IMR-90 (cell line): ENCODE data around the gene SORCS1. TPM values are rescaled to one million over a fixed set of nuclear protein-coding genes. Genes with fewer than 3 reads are reported as not detected.

Experiments
- ATAC-seq: fragments of 200-7000 bp; cut with Tn5 transposase; 2 replicates; pipeline ENCODE4 v1.9.1; 2020; ENCODE audit warnings: low read depth, mild to moderate bottlenecking, moderate library complexity
- BruUV-seq: library from RNA; stranded (reverse); fragments of 400-500 nt; replicated peaks from 2 replicates; lab custom pipeline; 2021; lab: Mats Ljungman, UMichigan
- CTCF ChIA-PET: fragments of 300-600 bp; formaldehyde crosslinking; extraction: SDS; loops from one replicate; lab custom pipeline; 2021; ENCODE audit warnings: antibody characterized with exemption; lab: Yijun Ruan, JAX
- POLR2A ChIA-PET: fragments of 300-600 bp; sonication (Branson Sonifier 250); formaldehyde crosslinking; loops from one replicate; lab custom pipeline; 2022; ENCODE audit warnings: antibody characterized with exemption; ENCODE audit not compliant: unreplicated experiment; lab: Charles Lee
- DNase-seq: peaks from one replicate; pipeline ENCODE4 v3.0.0; 2013
- H2AFZ ChIP-seq: replicated peaks from 2 replicates; pipeline ENCODE3; 2013; ENCODE audit warnings: low read length, mild to moderate bottlenecking; ENCODE audit not compliant: poor library complexity
- H2AK5ac ChIP-seq: 2 replicates; pipeline ENCODE4 v1.6.1; 2013; ENCODE audit warnings: low read depth, low read length, inconsistent platforms
- H2AK9ac ChIP-seq: replicated peaks from 2 replicates; pipeline ENCODE3; 2013; ENCODE audit warnings: mild to moderate bottlenecking, low read depth, low read length, moderate library complexity; ENCODE audit not compliant: poor library complexity
- H2BK120ac ChIP-seq: 2 replicates; pipeline ENCODE4 v1.6.1; 2013; ENCODE audit warnings: low read depth, low read length, inconsistent platforms
- H2BK15ac ChIP-seq: 3 replicates; pipeline ENCODE4 v1.6.1; 2013; ENCODE audit warnings: low read depth, low read length, inconsistent platforms
- H2BK20ac ChIP-seq: 2 replicates; pipeline ENCODE4 v1.6.1; 2013; ENCODE audit warnings: low read depth, mild to moderate bottlenecking, inconsistent platforms, low read length, moderate library complexity
- H2BK5ac ChIP-seq: 2 replicates; pipeline ENCODE4 v1.6.1; 2013; ENCODE audit warnings: mild to moderate bottlenecking, low read depth, low read length, inconsistent platforms; ENCODE audit not compliant: poor library complexity, severe bottlenecking
- H3K14ac ChIP-seq: replicated peaks from 2 replicates; pipeline ENCODE4 v1.6.1; 2013; ENCODE audit warnings: low read depth, low read length, inconsistent platforms
- H3K18ac ChIP-seq: 2 replicates; pipeline ENCODE4 v1.6.1; 2013; ENCODE audit warnings: low read depth, low read length, control low read depth
- H3K23ac ChIP-seq: 2 replicates; pipeline ENCODE4 v1.6.1; 2013; ENCODE audit warnings: low read depth, low read length, inconsistent platforms
- H3K27ac ChIP-seq: 2 replicates; pipeline ENCODE4 v1.5.1; 2013; ENCODE audit warnings: mild to moderate bottlenecking, control low read depth, low read length; ENCODE audit not compliant: insufficient read depth
- H3K27me3 ChIP-seq: 2 replicates; pipeline ENCODE4 v1.6.1; 2013; ENCODE audit warnings: low read length; ENCODE audit not compliant: control insufficient read depth, insufficient read depth
- H3K36me3 ChIP-seq: 2 replicates; pipeline ENCODE4 v1.6.1; 2013; ENCODE audit warnings: low read length, mixed read lengths; ENCODE audit not compliant: control insufficient read depth, insufficient read depth
- H3K4ac ChIP-seq: 2 replicates; pipeline ENCODE4 v1.6.1; 2013; ENCODE audit warnings: low read depth, low read length, inconsistent platforms
- H3K4me1 ChIP-seq: 2 replicates; pipeline ENCODE4 v1.6.1; 2013; ENCODE audit warnings: low read length, mixed read lengths; ENCODE audit not compliant: control insufficient read depth, insufficient read depth
- H3K4me2 ChIP-seq: 2 replicates; pipeline ENCODE4 v1.6.1; 2013; ENCODE audit warnings: low read depth, mild to moderate bottlenecking, control low read depth, low read length, moderate library complexity
- H3K4me3 ChIP-seq: 2 replicates; pipeline ENCODE4 v1.5.1; 2013; ENCODE audit warnings: low read depth, mild to moderate bottlenecking, control low read depth, low read length, moderate library complexity; ENCODE audit not compliant: insufficient read depth
- H3K56ac ChIP-seq: 2 replicates; pipeline ENCODE4 v1.6.1; 2013; ENCODE audit warnings: low read length, inconsistent platforms; ENCODE audit not compliant: insufficient read depth; ENCODE audit errors: extremely low read depth
- H3K79me1 ChIP-seq, 2 experiments: 2 replicates each; pipeline ENCODE4 v1.6.1; 2013; ENCODE audit warnings: low read length in 2 of 2, inconsistent platforms in 1 of 2, low read depth in 1 of 2
- H3K9ac ChIP-seq: 2 replicates; pipeline ENCODE4 v1.6.1; 2013; ENCODE audit warnings: low read depth, low read length, control low read depth
- H3K9me1 ChIP-seq: 2 replicates; pipeline ENCODE4 v1.6.1; 2013; ENCODE audit warnings: low read length, inconsistent platforms; ENCODE audit not compliant: insufficient read depth
- H3K9me3 ChIP-seq: 2 replicates; pipeline ENCODE4 v1.6.1; 2013; ENCODE audit warnings: low read length; ENCODE audit not compliant: control insufficient read depth, insufficient read depth
- H4K20me1 ChIP-seq: 2 replicates; pipeline ENCODE4 v1.6.1; 2013; ENCODE audit warnings: low read length, inconsistent platforms; ENCODE audit not compliant: insufficient read depth
- H4K5ac ChIP-seq: 2 replicates; pipeline ENCODE4 v1.6.1; 2013; ENCODE audit warnings: mild to moderate bottlenecking, low read depth, low read length, control low read depth
- H4K8ac ChIP-seq, 2 experiments: 2 replicates each; pipeline ENCODE4 v1.6.1; 2013; ENCODE audit warnings: low read depth in 2 of 2, low read length in 2 of 2, control low read depth in 1 of 2, inconsistent platforms in 1 of 2
- H4K91ac ChIP-seq: 2 replicates; pipeline ENCODE4 v1.6.1; 2013; ENCODE audit warnings: low read depth, low read length, inconsistent platforms; ENCODE audit not compliant: insufficient read depth
- NFE2L2 ChIP-seq: fragments of 150-350 bp; IDR thresholded peaks from 2 replicates; pipeline ENCODE4 v1.6.1; 2016; ENCODE audit warnings: low read depth, mild to moderate bottlenecking, low read length
- WGBS, 2 experiments: methylation state at CpG; one replicate each; pipeline versions ENCODE4 v1.1.5 to v1.1.7; 2013; ENCODE audit warnings: missing lambda C conversion rate in 2 of 2; ENCODE audit not compliant: insufficient read length in 1 of 2; ENCODE audit errors: extremely low coverage in 2 of 2; 5-methylcytosine and 5-hydroxymethylcytosine counted together
- dilution Hi-C: fragments of 300-500 bp; cut with HindIII; formaldehyde crosslinking; loops from one replicate; pipeline ENCODE4 v1.14.3; 2018; ENCODE audit warnings: low sequenced_read_pairs; ENCODE audit not compliant: unreplicated experiment
- in situ Hi-C: fragments of 300-500 bp; cut with MboI; formaldehyde crosslinking; loops from 3 replicates; pipeline ENCODE4 v1.14.3; 2019; ENCODE audit warnings: low sequenced_read_pairs, inconsistent platforms, mixed read lengths
- intact Hi-C: fragments of 100-400 bp; cut with micrococcal nuclease; formaldehyde crosslinking; loops from 2 replicates; pipeline ENCODE4 v1.10.0; 2022
- polyA plus RNA-seq, 3 experiments: library from polyadenylated mRNA; depleted of rRNA; stranded (reverse); fragments of >200 nt; gene quantifications; 2 replicates each; pipeline ENCODE4 v1.2.3, GENCODE V29; 2012; ENCODE audit warnings: low replicate concordance in 1 of 3
- total RNA-seq: library from RNA; depleted of rRNA; stranded (reverse); fragments of >200 nt; gene quantifications from 2 replicates; pipeline ENCODE4 v1.2.3, GENCODE V29; 2012

Gene SORCS1
- total and polyA plus RNA-seq, 2 of the 4 experiments (the other 2 are of a cell fraction) = under 0.01 TPM; not detected in 1

GRCh38 chr10:106978756-106979155 is 185.8 kb downstream of the SORCS1 start:
- H4K8ac ChIP-seq = no peak overlapping the region
- no peak for TF ChIP-seq NFE2L2
- CTCF ChIA-PET = no interaction called here
- H3K4me3 ChIP-seq = no peak overlapping the region
- H3K14ac ChIP-seq = no peak overlapping the region
- H3K4ac ChIP-seq = no peak overlapping the region
- no peak overlapping the region for H3K4me2 ChIP-seq
- no peak overlapping the region for H3K18ac ChIP-seq
- H2AK5ac ChIP-seq = no peak overlapping the region
- no peak overlapping the region for H2BK20ac ChIP-seq
- intact Hi-C loops (no loop called here), in situ Hi-C loops (no loop called here), dilution Hi-C loops (no loop called here)
- H4K5ac ChIP-seq = no peak overlapping the region
- no peak overlapping the region for H4K91ac ChIP-seq
- BruUV-seq = no TSS peak
- H2BK5ac ChIP-seq = no peak overlapping the region
- POLR2A ChIA-PET = no interaction called here
- H2AFZ ChIP-seq = no peak overlapping the region
- no peak overlapping the region for H3K56ac ChIP-seq
- H3K9me1 ChIP-seq = no peaks in the 10 kb centered on the region
- H4K20me1 ChIP-seq = no peaks in the 10 kb centered on the region
- no peak overlapping the region for H3K9ac ChIP-seq
- ATAC-seq = no peak
- WGBS, 2 experiments = no CpG with 5 or more reads among the region's 2 CpGs
- no peak overlapping the region for H2AK9ac ChIP-seq
- DNase-seq = no peak
- H2BK15ac ChIP-seq = no peak overlapping the region
- H3K36me3 ChIP-seq = no peaks in the 10 kb centered on the region
- H3K79me1 ChIP-seq = no peaks in the 10 kb centered on the region
- peaks cover 8% of the 10 kb centered on the region for H3K9me3 ChIP-seq
- no peak overlapping the region for H2BK120ac ChIP-seq
- H3K27ac ChIP-seq = no peak overlapping the region
- H3K23ac ChIP-seq = no peak overlapping the region
- H3K27me3 ChIP-seq = no peaks in the 10 kb centered on the region
- no peaks in the 10 kb centered on the region for H3K4me1 ChIP-seq
